ENCODE data around the gene SFXN5.

Gene SFXN5

GRCh38 chr2:72940786-72941185 is 130.7 kb downstream of the SFXN5 start:
- DNase-seq (ENCODE audit: low read depth), result no peak

DNA sequence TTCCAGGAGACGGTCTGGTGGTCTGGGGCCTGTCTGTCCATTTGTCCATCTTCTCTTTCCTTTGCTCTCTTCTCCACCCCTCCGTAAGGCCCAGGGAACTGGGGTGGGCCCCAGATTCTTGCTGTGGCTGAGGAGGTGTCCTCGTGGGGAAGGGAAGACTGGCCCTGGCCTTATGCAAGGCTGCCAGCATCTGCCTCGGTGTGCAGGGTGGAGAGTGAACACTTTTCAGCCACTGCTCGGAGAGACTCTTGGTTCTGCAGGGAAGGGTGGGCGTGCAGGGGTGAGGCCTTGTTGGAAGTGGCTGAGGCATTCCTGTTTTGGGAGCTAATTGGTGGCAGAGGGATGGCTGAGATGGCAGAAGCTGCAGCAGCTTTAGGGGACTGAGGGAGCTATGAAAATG is 131.2 kb downstream of the SFXN5 start:
- no peak for DNase-seq (ENCODE audit: low read depth)

- no peak for DNase-seq (ENCODE audit: low read depth)
Observed at GRCh38 chr2:72938455-72938854, 133.1 kb downstream of the SFXN5 start.

GRCh38 chr2:72937356-72937669 is 134.2 kb downstream of the SFXN5 start:
- DNase-seq (ENCODE audit: low read depth), result no peak

GRCh38 chr2:72936660-72937355 is 134.7 kb downstream of the SFXN5 start:
- no peak for DNase-seq (ENCODE audit: low read depth)

DNA sequence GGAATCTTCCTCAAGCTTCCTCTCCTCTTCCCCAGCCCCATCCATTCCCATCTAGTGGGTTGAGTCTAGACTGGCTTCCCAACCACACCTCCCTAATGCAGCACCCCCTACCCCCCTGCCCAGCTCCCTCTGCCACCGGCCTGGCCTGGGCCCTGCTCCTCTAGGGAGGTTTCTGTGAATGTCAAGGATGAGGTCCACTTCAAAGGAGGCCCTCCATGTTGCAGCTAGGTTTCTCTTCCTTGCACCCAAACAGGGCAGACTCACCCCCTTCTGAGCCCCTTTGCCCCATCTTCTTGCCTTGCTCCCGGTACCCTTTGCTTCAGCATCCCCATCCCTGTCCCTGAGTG is 135.9 kb downstream of the SFXN5 start:
- DNase-seq (ENCODE audit: low read depth), result no peak

GRCh38 chr2:72934683-72935610 is 136.6 kb downstream of the SFXN5 start:
- DNase-seq (ENCODE audit: low read depth), result no peak

- DNase-seq (ENCODE audit: low read depth), result no peak
Observed at GRCh38 chr2:72933646-72934151, 137.8 kb downstream of the SFXN5 start.

GRCh38 chr2:72933207-72933606 is 138.3 kb downstream of the SFXN5 start:
- DNase-seq (ENCODE audit: low read depth), result no peak

GRCh38 chr2:72932805-72933204 is 138.7 kb downstream of the SFXN5 start:
- no peak for DNase-seq (ENCODE audit: low read depth)

DNA sequence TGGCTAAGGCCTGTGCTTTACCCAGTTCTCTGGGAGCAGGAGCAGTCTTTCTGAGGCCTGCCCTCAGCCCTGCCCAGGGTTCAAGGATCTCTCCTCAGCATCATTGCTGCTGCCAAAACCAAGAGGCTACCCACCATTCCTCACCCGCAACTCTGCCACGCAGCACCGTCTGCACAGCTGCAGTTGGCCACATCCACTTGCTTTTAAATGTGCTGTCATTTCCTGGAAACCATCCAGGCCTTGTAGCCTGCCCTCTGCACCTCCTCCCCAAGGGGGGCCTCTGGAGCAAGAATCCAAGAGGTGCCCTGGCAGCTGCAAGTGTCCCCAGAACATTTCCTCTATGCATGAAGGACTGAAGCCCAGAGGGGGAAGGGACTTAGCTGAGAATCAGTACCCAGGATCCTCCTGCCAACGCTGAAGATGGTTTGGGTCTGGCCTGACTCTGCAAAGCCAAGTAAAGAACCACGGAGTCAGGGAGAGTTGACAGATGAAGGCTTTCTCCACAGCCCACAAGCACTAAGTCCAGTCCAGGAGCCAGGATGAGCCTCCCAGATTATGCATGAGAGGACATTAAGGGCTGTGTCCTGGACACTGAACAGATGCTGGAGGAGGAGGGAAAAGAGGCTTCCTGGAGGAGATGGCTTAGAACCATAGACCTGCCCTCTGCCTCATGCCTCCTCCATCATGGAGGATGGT is 139.3 kb downstream of the SFXN5 start:
- no peak for DNase-seq (ENCODE audit: low read depth)

- DNase-seq (ENCODE audit: low read depth), result no peak
Observed at GRCh38 chr2:72931280-72931910, 140.1 kb downstream of the SFXN5 start.

DNA sequence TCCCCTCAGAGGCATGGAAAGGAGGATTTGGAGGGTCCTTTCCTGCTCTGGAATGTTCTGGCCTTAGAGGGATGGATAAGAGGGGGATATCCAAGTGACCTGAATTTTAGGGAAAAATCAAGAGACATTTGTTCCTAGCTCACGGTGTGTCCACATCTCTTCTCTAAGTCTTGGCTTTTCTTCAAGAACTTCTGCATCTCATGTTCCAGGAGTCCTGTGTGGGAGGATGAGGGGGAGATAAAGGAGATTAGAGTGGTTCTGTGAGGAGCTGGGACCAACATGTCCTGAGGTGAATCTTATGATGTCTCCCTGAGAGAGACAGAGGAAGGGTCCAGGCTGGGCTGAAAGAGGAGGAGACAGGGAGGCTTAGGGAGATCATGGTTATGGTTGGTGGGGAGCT is 142.5 kb downstream of the SFXN5 start:
- DNase-seq (ENCODE audit: low read depth), result no peak

DNA sequence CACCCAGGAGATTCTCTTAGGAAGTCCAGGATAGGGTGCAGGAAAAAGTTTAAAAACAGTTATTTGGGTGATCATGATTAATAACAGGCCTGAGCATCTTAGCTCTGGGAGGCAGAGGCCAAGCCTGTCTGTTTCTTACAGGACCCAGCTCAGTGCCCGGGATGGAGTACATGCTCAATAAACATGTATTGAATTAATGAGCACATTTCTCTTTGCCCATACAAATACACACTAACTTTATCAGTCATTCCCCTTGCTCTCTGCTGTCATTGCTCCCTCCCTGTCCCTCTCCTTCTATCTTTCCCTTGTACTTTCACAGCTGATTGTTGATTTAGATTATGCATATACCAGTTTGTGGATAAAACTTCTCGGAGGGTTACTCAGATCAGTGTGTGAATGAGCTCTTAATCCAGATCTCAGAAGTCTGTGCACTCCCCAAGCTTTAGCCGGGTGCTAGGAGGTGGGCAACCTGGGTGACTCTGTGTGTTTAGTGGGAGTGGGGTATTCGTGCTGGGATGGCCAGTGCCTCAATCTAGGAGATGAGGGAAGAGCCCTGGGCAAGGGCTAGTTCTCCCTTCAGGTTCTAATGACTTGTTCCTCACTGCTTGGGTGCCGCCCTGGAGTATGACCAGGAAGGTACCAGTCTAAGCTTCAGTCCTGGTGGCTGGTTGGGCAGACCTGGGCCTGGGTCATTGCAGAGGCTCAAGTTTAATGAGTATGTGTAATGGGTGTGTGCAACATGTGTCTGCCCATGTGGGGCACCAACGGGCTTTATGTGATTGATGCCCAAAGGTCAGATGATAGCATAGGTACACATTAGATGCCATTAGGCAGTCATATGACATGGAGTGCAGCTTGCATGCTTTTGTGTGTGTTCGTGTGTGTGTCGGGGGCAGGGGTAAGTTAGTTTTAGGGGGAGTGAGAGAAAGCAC is 143.6 kb downstream of the SFXN5 start:
- no peak for DNase-seq (ENCODE audit: low read depth)

- DNase-seq (ENCODE audit: low read depth), result no peak
Observed at GRCh38 chr2:72926811-72927465, 144.6 kb downstream of the SFXN5 start.

- DNase-seq (ENCODE audit: low read depth), result no peak
Observed at GRCh38 chr2:72926368-72926767, 145.1 kb downstream of the SFXN5 start.

- DNase-seq (ENCODE audit: low read depth), result no peak
Observed at GRCh38 chr2:72925328-72925943, 146.1 kb downstream of the SFXN5 start.

DNA sequence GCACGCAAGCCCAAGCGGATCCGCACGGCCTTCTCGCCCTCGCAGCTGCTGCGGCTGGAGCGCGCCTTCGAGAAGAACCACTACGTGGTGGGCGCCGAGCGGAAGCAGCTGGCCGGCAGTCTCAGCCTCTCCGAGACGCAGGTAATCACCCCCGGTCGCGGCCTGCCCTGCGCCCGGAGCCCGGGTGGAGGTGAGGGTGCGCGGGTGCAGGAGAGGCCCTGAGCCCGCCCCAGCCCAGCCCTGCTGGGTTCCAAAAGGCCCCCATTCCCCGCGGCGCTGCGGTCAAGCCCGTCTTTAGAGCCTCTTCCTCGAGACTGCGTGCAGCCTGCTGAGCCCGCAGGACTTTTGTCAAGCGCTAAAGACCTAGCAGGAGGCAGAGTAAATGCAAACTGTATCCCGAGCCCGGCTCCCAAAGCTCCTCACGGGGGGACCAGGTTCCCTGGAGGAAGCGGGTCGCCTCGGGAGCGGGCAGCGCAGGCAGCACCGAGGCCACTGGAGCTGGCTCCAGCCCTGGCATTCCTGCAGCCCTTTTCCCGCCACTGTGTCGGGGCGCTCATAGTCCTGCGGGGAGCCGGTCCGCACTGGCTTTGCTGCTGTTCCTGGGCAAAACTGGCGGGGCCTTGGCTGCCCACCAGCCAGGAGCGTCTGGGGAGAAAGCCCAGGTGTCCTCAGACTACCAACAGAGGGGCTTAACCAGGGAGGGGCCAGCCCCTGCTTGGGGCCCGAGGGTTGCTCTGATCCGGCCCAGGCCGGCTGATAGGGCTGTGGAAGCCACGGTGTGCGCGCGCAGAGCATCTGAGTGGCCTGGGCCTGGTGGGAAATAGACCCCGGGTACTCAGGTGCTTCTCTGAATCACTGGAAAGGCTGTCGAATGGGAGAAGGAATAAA is 146.9 kb downstream of the SFXN5 start:
- DNase-seq (ENCODE audit: low read depth), result no peak

- DNase-seq (ENCODE audit: low read depth), result no peak
Observed at GRCh38 chr2:72923833-72924352, 147.6 kb downstream of the SFXN5 start.
